Measurements from ENCODE around the gene MTNR1B. TPM values are rescaled to one million over a fixed set of nuclear protein-coding genes. Genes with fewer than 3 reads are reported as not detected.

The MTNR1B gene
- polyA plus RNA-seq, 2 of the 4 experiments (the other 2 are of a cell fraction): not detected

DNA sequence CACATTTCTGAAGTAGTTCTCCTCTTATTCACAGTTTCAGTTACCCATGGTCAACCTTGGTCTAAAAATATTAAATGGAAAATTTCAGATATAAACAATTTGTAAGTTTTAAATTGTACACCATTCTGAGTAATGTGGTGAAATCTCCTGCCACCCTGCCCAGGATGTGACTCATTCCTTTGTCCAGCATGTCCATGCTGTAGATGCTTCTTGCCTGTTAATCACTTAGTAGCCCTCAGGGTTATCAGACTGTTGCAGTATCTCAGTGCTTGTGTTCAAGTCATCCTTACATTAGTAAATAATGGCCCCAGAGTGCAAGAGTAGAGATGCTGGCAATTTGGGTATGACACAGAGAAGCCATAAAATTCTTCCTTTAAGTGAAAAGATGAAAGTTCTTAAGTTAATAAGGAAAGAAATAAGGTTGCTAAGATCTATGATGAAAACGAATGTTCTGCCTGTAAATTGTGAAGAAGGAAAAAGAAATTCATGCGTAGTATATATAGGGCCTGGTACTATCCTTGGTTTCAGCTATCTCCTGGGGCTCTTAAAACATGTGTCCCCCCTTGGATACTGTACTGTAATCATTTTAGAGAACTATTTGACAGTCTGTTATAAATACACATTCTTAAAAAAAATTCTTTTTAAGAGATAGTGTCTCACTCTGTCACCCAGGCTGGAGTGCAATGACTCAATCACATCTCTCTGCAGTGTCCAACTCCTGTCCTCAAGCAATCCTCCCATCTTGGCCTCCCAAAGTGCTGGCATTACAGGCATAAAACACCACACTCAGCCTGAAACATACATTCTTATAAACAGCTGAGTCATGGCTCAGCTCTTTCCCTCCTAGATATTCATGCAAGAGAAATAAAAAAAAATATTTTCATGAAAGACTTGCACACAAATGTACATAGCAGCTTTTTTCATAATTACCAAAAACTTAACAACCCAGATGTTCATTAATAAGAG lies 31.3 kb downstream of the MTNR1B start (continued):
- TF ChIP-seq KDM5A (IDR thresholded peaks at IDR 0.05) (no peak), CBX2 (IDR thresholded peaks at IDR 0.05; ENCODE audit: borderline replicate concordance, low read depth) (no peak), KDM1A (IDR thresholded peaks at IDR 0.05; ENCODE audit: low read depth) (no peak)

- POLR2A ChIA-PET: no interaction called here
- Histone ChIP-seq H3K4me3 (no peak overlapping the region), H3K4me2 (no peak overlapping the region), H3K9me3 (peaks cover 9% of the 10 kb centered on the region; the same call in 2 of the 3 replicates), H3K4me1 (peaks cover 23% of the 10 kb centered on the region), H3K27ac (peak overlapping the region; percentile 88 to 93)
- TF ChIP-seq ZSCAN20 (CRISPR knock-in tag; IDR thresholded peaks at IDR 0.05) (no peak), HOXB13 (CRISPR knock-in tag; IDR thresholded peaks at IDR 0.05; ENCODE audit: low read depth) (no peak), CBX2 (IDR thresholded peaks at IDR 0.05; ENCODE audit: borderline replicate concordance, low read depth) (no peak), FOSL2 (IDR thresholded peaks at IDR 0.05) (no peak), FOSL2 (CRISPR knock-in tag; IDR thresholded peaks at IDR 0.05) (no peak), RCOR1 (IDR thresholded peaks at IDR 0.05; ENCODE audit: low read depth, low read length) (no peak), POLR2AphosphoS2 (conservative IDR thresholded peaks at IDR 0.05; ENCODE audit: low read length) (no peak), HOXA7 (CRISPR knock-in tag; IDR thresholded peaks at IDR 0.05) (no peak), ELK1 (IDR thresholded peaks at IDR 0.05; ENCODE audit: low read depth, low read length) (no peak)
- ATAC-seq (no peak), DNase-seq (ENCODE audit: low read depth in 1 of 2, low spot score in 1 of 2) (no peak), FAIRE-seq (no peak)
- CTCF ChIA-PET: no interaction called here
Measured at GRCh38 chr11:93001806-93002205, 32.4 kb downstream of the MTNR1B start.

GRCh38 chr11:93002380-93002779 lies 32.9 kb downstream of the MTNR1B start:
- DNase-seq (ENCODE audit: low read depth in 1 of 2, low spot score in 1 of 2): no peak
- no peak overlapping the region for H3K4me2 ChIP-seq
- H3K27ac ChIP-seq: peak overlapping the region; percentile 88 to 93; a peak in 4 of 6 replicates
- H3K9me3 ChIP-seq: peaks cover 9% of the 10 kb centered on the region; the same call in 2 of the 3 replicates
- H3K4me1 ChIP-seq: peaks cover 23% of the 10 kb centered on the region
- no peak for ATAC-seq
- no peak for FAIRE-seq
- TF ChIP-seq CHD4 (IDR thresholded peaks at IDR 0.05; ENCODE audit: borderline replicate concordance) (no peak), SMC3 (IDR thresholded peaks at IDR 0.05) (no peak), NR3C1 (IDR thresholded peaks at IDR 0.05) (no peak), TFCP2L1 (CRISPR knock-in tag; IDR thresholded peaks at IDR 0.05) (no peak), HEYL (CRISPR knock-in tag; IDR thresholded peaks at IDR 0.05) (no peak), ZNF302 (CRISPR knock-in tag; IDR thresholded peaks at IDR 0.05) (no peak), RAD21 (conservative IDR thresholded peaks at IDR 0.05 in 1 of 2, IDR thresholded peaks at IDR 0.05 in 1 of 2) (no peak), JUN (IDR thresholded peaks at IDR 0.05) (no peak), MYC (IDR thresholded peaks at IDR 0.05; ENCODE audit: borderline replicate concordance, low read length) (no peak), KDM1A (IDR thresholded peaks at IDR 0.05; ENCODE audit: low read depth) (no peak), CBX8 (IDR thresholded peaks at IDR 0.05) (no peak), CBX2 (IDR thresholded peaks at IDR 0.05; ENCODE audit: borderline replicate concordance, low read depth) (no peak), POLR2A (IDR thresholded peaks at IDR 0.05; ENCODE audit: low read length) (no peak)
- TF ChIP-seq, protein P1, sequence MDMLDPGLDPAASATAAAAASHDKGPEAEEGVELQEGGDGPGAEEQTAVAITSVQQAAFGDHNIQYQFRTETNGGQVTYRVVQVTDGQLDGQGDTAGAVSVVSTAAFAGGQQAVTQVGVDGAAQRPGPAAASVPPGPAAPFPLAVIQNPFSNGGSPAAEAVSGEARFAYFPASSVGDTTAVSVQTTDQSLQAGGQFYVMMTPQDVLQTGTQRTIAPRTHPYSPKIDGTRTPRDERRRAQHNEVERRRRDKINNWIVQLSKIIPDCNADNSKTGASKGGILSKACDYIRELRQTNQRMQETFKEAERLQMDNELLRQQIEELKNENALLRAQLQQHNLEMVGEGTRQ (IDR thresholded peaks at IDR 0.05): no peak
- TF ChIP-seq, protein P2, sequence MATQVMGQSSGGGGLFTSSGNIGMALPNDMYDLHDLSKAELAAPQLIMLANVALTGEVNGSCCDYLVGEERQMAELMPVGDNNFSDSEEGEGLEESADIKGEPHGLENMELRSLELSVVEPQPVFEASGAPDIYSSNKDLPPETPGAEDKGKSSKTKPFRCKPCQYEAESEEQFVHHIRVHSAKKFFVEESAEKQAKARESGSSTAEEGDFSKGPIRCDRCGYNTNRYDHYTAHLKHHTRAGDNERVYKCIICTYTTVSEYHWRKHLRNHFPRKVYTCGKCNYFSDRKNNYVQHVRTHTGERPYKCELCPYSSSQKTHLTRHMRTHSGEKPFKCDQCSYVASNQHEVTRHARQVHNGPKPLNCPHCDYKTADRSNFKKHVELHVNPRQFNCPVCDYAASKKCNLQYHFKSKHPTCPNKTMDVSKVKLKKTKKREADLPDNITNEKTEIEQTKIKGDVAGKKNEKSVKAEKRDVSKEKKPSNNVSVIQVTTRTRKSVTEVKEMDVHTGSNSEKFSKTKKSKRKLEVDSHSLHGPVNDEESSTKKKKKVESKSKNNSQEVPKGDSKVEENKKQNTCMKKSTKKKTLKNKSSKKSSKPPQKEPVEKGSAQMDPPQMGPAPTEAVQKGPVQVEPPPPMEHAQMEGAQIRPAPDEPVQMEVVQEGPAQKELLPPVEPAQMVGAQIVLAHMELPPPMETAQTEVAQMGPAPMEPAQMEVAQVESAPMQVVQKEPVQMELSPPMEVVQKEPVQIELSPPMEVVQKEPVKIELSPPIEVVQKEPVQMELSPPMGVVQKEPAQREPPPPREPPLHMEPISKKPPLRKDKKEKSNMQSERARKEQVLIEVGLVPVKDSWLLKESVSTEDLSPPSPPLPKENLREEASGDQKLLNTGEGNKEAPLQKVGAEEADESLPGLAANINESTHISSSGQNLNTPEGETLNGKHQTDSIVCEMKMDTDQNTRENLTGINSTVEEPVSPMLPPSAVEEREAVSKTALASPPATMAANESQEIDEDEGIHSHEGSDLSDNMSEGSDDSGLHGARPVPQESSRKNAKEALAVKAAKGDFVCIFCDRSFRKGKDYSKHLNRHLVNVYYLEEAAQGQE (IDR thresholded peaks at IDR 0.05): no peak
- TF ChIP-seq, protein P3, sequence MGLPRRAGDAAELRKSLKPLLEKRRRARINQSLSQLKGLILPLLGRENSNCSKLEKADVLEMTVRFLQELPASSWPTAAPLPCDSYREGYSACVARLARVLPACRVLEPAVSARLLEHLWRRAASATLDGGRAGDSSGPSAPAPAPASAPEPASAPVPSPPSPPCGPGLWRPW (IDR thresholded peaks at IDR 0.05): no peak
- 97% methylated on average over 3 of the region's 3 CpGs for WGBS (ENCODE audit: missing lambda C conversion rate)
- ChIA-PET POLR2A (no interaction called here), CTCF (no interaction called here)
- H3K4me3 ChIP-seq: no peak overlapping the region

Measured in A549 (cell line).